Stimulated activated naive CD8-positive, alpha-beta T cell treated with anti-CD3 and anti-CD28 coated beads, Interleukin-15, Interleukin-2, amounts not matched to agents 100 ng/mL and 50 ng/mL, for 24 hours (primary cell): Measurements from ENCODE around the gene MT2A.
"Not testable (repeated sequence)": the region's sequence is repeated elsewhere in the genome, so short reads cannot be mapped to it uniquely, and the experiment has no call there.

Source experiments
- H3K27ac Mint-ChIP-seq: one replicate; pipeline ENCODE4 v1.8.0; 2021; ENCODE audit warnings: mild to moderate bottlenecking, mixed read lengths
- H3K27me3 Mint-ChIP-seq: one replicate; pipeline ENCODE4 v1.8.0; 2021; ENCODE audit warnings: mixed read lengths
- H3K36me3 Mint-ChIP-seq: one replicate; pipeline ENCODE4 v1.8.0; 2021; ENCODE audit warnings: low read depth, mixed read lengths
- H3K4me1 Mint-ChIP-seq: one replicate; pipeline ENCODE4 v1.8.0; 2021; ENCODE audit warnings: low read depth, mixed read lengths
- H3K4me3 Mint-ChIP-seq: one replicate; pipeline ENCODE4 v1.8.0; 2021; ENCODE audit warnings: mild to moderate bottlenecking, mixed read lengths
- H3K9me3 Mint-ChIP-seq: one replicate; pipeline ENCODE4 v1.8.0; 2021; ENCODE audit warnings: mixed read lengths

Gene MT2A

DNA sequence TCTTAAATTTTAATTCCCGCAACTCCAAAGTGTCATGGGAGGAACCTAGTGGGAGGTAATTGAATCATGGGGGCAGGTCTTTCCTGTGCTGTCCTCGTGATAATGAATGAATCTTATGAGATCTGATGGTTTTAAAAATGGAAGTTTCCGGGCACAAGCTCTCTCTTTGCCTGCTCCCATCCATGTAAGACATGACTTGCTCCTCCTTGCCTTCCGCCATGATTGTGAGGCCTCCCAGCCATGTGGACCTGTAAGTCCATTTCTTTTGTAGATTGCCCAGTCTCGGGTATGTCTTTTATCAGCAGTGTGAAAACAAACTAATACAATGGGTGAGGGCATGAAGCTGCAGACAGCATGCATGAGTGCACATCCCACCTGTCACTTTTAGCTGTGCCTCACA is 14.8 kb downstream of the MT2A start:
- H3K9me3 Mint-ChIP-seq, H3K36me3 Mint-ChIP-seq, H3K4me3 Mint-ChIP-seq, H3K27ac Mint-ChIP-seq: not testable (repeated sequence)
- peaks cover 22% of the 10 kb centered on the region for H3K4me1 Mint-ChIP-seq
- H3K27me3 Mint-ChIP-seq = peaks cover 34% of the 10 kb centered on the region

- peaks cover 30% of the 10 kb centered on the region for H3K27me3 Mint-ChIP-seq
These were observed 15.3 kb downstream of the MT2A start for GRCh38 chr16:56623637-56624036.

DNA sequence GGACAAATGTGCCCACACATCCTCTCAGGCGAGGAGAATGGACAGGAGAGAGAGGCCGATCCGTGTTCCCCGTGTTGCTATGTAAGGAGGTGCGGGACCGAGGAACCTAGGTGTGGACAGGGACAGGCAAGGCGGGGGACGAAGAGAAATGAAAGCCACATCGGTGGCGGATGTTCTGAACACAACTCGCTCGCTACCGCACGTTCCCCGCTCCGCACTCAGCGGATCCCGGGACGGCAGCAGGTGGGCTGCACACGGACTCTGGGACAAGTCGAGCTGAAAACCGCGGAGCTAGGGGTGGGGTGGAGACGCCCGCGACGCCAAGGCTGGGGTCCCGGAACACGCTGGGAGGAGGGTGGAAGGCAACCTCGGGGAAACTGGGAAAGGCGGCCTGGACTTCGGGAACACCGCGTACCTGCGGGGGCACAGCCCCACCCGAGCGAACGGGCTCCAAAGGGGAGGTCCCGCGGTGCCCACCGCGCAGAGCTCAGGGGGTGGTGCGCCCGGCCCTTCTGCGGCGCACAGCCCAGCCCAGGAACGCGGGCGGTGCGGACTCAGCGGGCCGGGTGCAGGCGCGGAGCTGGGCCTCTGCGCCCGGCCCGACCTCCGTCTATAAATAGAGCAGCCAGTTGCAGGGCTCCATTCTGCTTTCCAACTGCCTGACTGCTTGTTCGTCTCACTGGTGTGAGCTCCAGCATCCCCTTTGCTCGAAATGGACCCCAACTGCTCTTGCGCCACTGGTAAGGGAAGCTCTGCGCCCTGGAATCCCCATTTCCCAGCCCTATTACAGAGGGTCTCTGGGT is 17.0 kb downstream of the MT2A start, which contains the start of gene MT1E:
Gene MT1E (plus strand): TSS at position 642 of the 803 bp plus-strand sequence. CDS start 71 bp downstream, at position 713.
- peak within 1 kb of the TSS; percentile 84 for H3K27ac Mint-ChIP-seq
- H3K27me3 Mint-ChIP-seq = peaks cover 25% of the 10 kb centered on the region

More at GRCh38 chr16:56623637-56624036, 15.3 kb downstream of the MT2A start:
- H3K27ac Mint-ChIP-seq = no peak overlapping the region
- no peaks in the 10 kb centered on the region for H3K36me3 Mint-ChIP-seq
- H3K9me3 Mint-ChIP-seq = no peaks in the 10 kb centered on the region
- no peak overlapping the region for H3K4me3 Mint-ChIP-seq
- H3K4me1 Mint-ChIP-seq = peaks cover 22% of the 10 kb centered on the region

DNA sequence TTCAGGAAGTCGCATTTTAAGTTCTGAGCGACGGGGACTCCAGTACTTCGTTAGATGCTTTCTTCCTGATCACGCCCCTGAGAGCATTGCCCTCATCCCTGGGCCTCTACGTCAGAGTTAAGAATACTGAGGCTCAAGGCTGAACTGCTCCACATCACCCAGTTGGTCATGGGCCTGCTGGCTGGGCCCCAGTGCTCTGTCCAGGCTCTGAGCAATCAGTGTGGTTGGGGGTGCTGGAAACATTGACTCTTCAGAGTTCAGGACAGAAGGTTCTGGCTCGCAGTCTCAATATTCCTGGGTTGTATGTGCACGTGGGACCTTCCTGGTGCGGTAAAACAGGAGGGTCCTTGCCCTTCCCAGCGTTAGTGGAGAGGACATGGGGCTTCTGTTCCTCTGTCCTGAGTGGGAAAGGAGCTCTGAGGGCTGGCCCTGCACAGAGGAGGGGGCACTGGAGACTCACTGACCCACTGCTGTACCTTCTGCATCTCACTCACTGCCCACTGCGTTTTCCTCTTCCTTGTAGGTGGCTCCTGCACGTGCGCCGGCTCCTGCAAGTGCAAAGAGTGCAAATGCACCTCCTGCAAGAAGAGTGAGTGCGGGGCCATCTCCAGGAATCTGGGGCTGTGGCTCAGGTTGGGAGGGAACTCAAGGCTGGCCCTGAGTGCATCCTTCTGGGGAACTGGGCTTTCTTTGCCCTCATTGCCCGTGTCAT is 17.7 kb downstream of the MT2A start:
- H3K9me3 Mint-ChIP-seq = no peaks in the 10 kb centered on the region
- H3K4me3 Mint-ChIP-seq = peak overlapping the region; percentile 86
- H3K27me3 Mint-ChIP-seq = peaks cover 31% of the 10 kb centered on the region
- H3K36me3 Mint-ChIP-seq = no peaks in the 10 kb centered on the region
- H3K27ac Mint-ChIP-seq = peak overlapping the region; percentile 84
- H3K4me1 Mint-ChIP-seq = peaks cover 29% of the 10 kb centered on the region

More for the DNA sequence above, 17.0 kb downstream of the MT2A start, which contains the start of gene MT1E:
- peaks cover 28% of the 10 kb centered on the region for H3K4me1 Mint-ChIP-seq
- peak within 1 kb of the TSS; percentile 86 for H3K4me3 Mint-ChIP-seq
- H3K9me3 Mint-ChIP-seq = no peaks in the 10 kb centered on the region
- no peaks in the 10 kb centered on the region for H3K36me3 Mint-ChIP-seq

DNA sequence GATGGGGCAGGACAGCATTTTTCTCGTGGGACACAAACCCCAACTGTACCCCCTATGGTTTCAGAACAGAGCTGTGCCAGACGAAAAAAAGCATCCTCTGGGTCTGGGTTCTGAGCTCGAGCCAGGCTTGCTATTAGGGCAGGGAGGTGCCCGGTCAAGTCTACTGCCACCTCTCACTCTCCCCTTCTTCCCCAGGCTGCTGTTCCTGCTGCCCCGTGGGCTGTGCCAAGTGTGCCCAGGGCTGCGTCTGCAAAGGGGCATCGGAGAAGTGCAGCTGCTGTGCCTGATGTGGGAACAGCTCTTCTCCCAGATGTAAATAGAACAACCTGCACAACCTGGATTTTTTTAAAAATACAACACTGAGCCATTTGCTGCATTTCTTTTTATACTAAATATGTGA is 18.3 kb downstream of the MT2A start:
- Mint-ChIP-seq H3K36me3 (no peaks in the 10 kb centered on the region), H3K27me3 (peaks cover 36% of the 10 kb centered on the region), H3K9me3 (no peaks in the 10 kb centered on the region), H3K4me1 (peaks cover 31% of the 10 kb centered on the region), H3K4me3 (peak overlapping the region; percentile 86), H3K27ac (no peak overlapping the region)

DNA sequence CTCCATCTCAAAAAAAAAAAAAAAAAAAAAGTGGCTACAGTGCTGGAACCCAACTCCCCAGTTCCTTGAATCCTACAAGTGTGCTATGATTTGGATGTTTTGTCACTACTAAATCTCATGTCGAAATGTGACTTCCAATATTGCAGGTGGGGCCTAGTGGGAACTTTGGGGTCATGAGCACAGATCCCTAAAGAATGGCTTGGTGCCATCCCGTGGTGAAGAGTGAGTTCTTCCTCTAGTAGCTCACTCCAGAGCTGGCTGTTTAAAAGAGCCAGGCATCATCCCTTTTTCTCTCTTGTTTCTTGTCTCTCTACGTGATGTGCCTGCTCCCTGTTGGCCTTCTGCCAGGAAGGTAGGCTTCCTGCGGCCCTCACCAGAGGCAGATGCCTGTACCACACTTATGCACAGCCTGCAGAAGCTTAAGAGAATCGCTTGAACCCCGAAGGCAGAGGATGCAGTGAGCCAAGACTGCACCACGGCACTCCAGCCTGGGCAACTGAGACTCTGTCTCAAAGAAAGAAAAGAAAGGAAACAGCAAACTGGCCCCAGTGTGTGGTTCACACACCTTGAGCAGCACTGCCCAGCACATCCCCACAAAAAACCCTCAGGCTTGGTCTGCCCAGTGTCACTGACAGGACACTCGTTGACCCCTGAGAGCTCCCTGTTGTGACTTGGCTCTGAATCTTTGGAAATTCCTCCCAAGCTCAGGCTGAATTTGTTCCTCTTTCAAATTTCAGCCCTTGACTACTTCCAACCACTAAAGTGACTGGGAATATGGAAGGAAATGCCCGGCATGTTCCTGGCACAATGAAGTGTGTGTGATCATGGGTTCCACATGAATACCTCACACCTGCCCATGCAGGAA is 20.3 kb downstream of the MT2A start:
- H3K36me3 Mint-ChIP-seq = no peaks in the 10 kb centered on the region
- peaks cover 39% of the 10 kb centered on the region for H3K4me1 Mint-ChIP-seq
- no peak overlapping the region for H3K27ac Mint-ChIP-seq
- no peaks in the 10 kb centered on the region for H3K9me3 Mint-ChIP-seq
- no peak overlapping the region for H3K4me3 Mint-ChIP-seq
- H3K27me3 Mint-ChIP-seq = peaks cover 53% of the 10 kb centered on the region

GRCh38 chr16:56629531-56629930 is 21.1 kb downstream of the MT2A start:
- Mint-ChIP-seq H3K9me3 (no peaks in the 10 kb centered on the region), H3K27me3 (peaks cover 57% of the 10 kb centered on the region), H3K36me3 (no peaks in the 10 kb centered on the region), H3K4me3 (no peak overlapping the region), H3K4me1 (peaks cover 35% of the 10 kb centered on the region), H3K27ac (no peak overlapping the region)

DNA sequence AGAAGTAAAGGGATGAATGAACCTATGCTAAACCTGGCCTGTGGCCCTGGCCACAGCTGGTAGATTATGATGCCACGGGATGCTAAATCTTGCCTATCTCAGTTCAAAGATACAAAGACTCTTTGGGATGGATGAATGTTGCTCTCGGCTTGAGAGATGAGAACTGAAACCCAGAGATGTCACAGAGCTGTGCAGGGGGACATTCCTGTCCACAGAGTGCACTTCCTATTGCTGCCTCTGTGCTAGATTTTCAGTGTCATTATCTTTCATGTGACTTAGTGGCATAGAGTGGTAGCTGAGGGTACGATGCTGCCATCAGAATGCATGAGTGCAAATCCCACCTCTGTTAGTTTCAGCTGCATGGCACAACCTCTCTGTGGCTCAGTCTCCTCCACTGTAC is 21.8 kb downstream of the MT2A start:
- Mint-ChIP-seq H3K4me1 (peaks cover 36% of the 10 kb centered on the region), H3K36me3 (no peaks in the 10 kb centered on the region), H3K9me3 (no peaks in the 10 kb centered on the region), H3K27me3 (peaks cover 59% of the 10 kb centered on the region), H3K4me3 (no peak overlapping the region), H3K27ac (no peak overlapping the region)

DNA sequence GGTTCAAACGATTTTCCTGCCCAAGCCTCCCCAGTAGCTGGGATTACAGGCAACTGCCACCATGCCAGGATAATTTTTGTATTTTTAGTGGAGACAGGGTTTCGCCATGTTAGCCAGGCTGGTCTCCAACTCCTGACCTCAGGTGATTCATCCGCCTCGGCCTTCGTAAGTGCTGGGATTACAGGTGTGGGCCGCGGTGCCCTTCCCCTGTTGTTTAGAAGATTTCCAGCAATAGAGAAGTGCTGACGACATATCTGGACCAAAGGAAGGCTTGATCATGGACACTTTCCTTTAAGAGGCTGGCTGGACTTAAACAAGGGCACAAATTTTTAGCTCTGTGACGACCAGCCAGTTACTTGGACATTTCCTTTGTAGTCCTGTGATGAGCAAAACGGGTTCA is 22.8 kb downstream of the MT2A start:
- no peaks in the 10 kb centered on the region for H3K36me3 Mint-ChIP-seq
- H3K27ac Mint-ChIP-seq = no peak overlapping the region
- H3K9me3 Mint-ChIP-seq = no peaks in the 10 kb centered on the region
- peaks cover 62% of the 10 kb centered on the region for H3K27me3 Mint-ChIP-seq
- peaks cover 33% of the 10 kb centered on the region for H3K4me1 Mint-ChIP-seq
- H3K4me3 Mint-ChIP-seq = no peak overlapping the region

GRCh38 chr16:56631832-56632155 is 23.4 kb downstream of the MT2A start:
- H3K9me3 Mint-ChIP-seq = no peaks in the 10 kb centered on the region
- no peak overlapping the region for H3K27ac Mint-ChIP-seq
- peak overlapping the region; percentile 68 for H3K4me3 Mint-ChIP-seq
- peaks cover 28% of the 10 kb centered on the region for H3K4me1 Mint-ChIP-seq
- no peaks in the 10 kb centered on the region for H3K36me3 Mint-ChIP-seq
- H3K27me3 Mint-ChIP-seq = peaks cover 64% of the 10 kb centered on the region

DNA sequence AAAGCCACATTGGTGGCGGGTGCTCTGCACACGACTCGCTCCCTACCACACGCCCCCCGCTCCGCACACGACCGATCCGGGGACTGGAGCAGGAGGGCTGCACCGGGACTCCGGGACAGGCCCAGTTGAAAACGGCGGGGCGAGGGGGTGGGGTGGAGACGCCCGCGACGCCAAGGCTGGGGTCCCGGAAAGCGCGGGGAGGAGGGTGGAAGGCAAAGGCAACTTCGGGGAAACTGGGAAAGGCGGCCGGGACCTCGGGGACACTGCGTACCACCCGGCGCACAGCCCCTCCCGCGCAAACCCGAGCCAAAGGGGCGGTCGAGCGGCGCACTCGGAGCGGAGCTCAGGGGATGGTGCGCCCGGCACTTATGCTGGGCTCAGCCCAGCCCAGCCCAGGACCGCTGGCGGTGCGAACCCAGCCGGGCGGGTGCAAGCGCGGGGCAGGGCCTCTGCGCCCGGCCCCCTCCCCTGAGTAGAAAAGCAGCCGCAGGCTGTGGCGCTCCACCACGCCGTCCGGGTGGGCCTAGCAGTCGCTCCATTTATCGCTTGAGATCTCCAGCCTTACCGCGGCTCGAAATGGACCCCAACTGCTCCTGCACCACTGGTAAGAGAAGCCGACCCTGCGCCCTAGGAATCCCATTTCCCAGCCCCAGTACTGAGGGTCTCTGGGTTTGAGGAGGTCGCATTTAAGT is 23.9 kb downstream of the MT2A start, which contains the start of gene MT1M:
Gene MT1M (plus strand): TSS at position 504 of the 692 bp plus-strand sequence. CDS start 73 bp downstream, at position 577.
- H3K27ac Mint-ChIP-seq = no peak within 1 kb of the TSS
- H3K4me3 Mint-ChIP-seq = peak within 1 kb of the TSS; percentile 68
- peaks cover 28% of the 10 kb centered on the region for H3K4me1 Mint-ChIP-seq
- H3K27me3 Mint-ChIP-seq = peaks cover 64% of the 10 kb centered on the region
- H3K36me3 Mint-ChIP-seq = no peaks in the 10 kb centered on the region
- H3K9me3 Mint-ChIP-seq = no peaks in the 10 kb centered on the region

DNA sequence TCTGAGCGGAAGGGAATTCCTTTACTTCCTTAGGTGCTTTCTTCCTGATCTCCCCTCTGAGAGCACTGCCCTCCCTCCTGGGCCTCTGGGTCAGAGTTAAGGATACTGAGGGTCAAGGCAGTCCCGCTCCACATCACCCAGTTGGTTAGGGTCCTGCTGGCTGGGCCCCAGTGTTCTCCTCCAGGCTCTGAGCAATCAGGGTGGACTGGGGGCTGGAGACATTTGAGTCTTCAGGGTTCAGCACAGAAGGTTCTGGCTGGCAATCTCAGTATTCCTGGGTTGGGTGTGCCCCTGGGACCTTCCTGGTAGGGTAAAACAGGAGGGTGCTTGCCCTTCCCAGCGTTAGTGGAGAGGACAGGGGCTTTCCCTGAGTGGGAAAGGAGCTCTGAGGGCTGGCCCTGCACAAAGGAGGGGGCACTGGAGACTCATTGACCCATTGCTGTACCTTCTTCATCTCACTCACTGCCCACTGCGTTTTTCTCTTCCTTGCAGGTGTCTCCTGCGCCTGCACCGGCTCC is 24.5 kb downstream of the MT2A start:
- Mint-ChIP-seq H3K36me3 (no peaks in the 10 kb centered on the region), H3K27ac (no peak overlapping the region), H3K27me3 (peaks cover 70% of the 10 kb centered on the region), H3K9me3 (no peaks in the 10 kb centered on the region), H3K4me1 (peaks cover 31% of the 10 kb centered on the region), H3K4me3 (peak overlapping the region; percentile 20)

- H3K36me3 Mint-ChIP-seq = no peaks in the 10 kb centered on the region
- peaks cover 74% of the 10 kb centered on the region for H3K27me3 Mint-ChIP-seq
- no peak overlapping the region for H3K4me3 Mint-ChIP-seq
- H3K27ac Mint-ChIP-seq = no peak overlapping the region
- H3K9me3 Mint-ChIP-seq = no peaks in the 10 kb centered on the region
- peaks cover 34% of the 10 kb centered on the region for H3K4me1 Mint-ChIP-seq
These were observed 25.2 kb downstream of the MT2A start for GRCh38 chr16:56633535-56633934.
